ENCODE measurements around the gene TXLNA. TPM values are rescaled to one million over a fixed set of nuclear protein-coding genes. Genes with fewer than 3 reads are reported as not detected.

Gene TXLNA
- total RNA-seq, 1 experiment from 2014 or later: 67.3 TPM

DNA sequence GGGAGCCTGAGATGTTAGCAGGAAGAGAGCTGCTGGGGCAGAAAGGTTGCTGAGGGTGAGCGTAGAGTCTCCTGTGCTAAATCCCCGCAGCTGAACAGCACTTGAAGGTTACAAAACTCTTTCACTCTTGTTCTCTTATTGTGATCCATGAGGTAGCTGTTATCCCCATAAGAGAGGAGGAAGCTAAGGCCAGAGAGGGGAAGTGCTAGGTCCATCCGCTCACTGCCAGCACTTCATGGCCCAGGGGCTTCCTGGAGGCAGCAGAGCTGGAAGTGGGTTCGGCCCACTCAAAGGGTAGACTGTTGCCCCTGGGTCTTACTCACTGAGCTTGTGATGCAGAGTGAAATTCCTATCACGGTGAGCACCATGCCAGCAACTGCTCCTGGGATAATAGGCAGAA, 37.1 kb downstream of the TXLNA start:
- Mint-ChIP-seq H3K36me3 (ENCODE audit: insufficient read depth in 1 of 3, low read depth in 3 of 3) (peaks cover 8 to 36% (median 29%) of the 10 kb centered on the region in 3 experiments; a peak in 6 of 7 replicates), H3K4me1 (peaks cover 12 to 13% of the 10 kb centered on the region in 2 experiments), H3K4me3 (no peak overlapping the region), H3K27me3 (ENCODE audit: low read depth) (no peaks in the 10 kb centered on the region), H3K27ac (no peak overlapping the region), H3K9me3 (no peaks in the 10 kb centered on the region)
- H3K18ac ChIP-seq (ENCODE audit: insufficient read length, low read depth, low read length): no peak overlapping the region
- H3K79me2 ChIP-seq (ENCODE audit: insufficient read depth, low read length): 0 out of 2 replicates have a peak, but pooled peaks cover 1% of the 10 kb centered on the region
- H3K9me3 ChIP-seq (ENCODE audit: control insufficient read depth, low read depth, low read length): no peaks in the 10 kb centered on the region
- H3K23ac ChIP-seq (ENCODE audit: insufficient read length, low read depth, low read length): no peak overlapping the region
- H2AK5ac ChIP-seq (ENCODE audit: insufficient read length, low read length): no peak overlapping the region
- DNase-seq: no peak
- H2BK5ac ChIP-seq (ENCODE audit: insufficient read length, low read length): no peak overlapping the region
- H3K27me3 ChIP-seq (ENCODE audit: insufficient read depth, low read length): no peaks in the 10 kb centered on the region
- no CpG with 5 or more reads among the region's 5 CpGs for WGBS (ENCODE audit: extremely low coverage, insufficient read length, low lambda C conversion rate)
- peaks cover 4% of the 10 kb centered on the region; the same call in 1 of the 2 replicates for H3K4me1 ChIP-seq (ENCODE audit: insufficient read depth, low read length)
- H4K5ac ChIP-seq (ENCODE audit: insufficient read length, low read depth, low read length): no peak overlapping the region
- no peak overlapping the region for H3K14ac ChIP-seq (ENCODE audit: insufficient read depth, low read length)
- no peak overlapping the region for H2AFZ ChIP-seq (ENCODE audit: low read length)
- H3K4ac ChIP-seq (ENCODE audit: low read depth, low read length): no peak overlapping the region
- TF ChIP-seq, protein P1, sequence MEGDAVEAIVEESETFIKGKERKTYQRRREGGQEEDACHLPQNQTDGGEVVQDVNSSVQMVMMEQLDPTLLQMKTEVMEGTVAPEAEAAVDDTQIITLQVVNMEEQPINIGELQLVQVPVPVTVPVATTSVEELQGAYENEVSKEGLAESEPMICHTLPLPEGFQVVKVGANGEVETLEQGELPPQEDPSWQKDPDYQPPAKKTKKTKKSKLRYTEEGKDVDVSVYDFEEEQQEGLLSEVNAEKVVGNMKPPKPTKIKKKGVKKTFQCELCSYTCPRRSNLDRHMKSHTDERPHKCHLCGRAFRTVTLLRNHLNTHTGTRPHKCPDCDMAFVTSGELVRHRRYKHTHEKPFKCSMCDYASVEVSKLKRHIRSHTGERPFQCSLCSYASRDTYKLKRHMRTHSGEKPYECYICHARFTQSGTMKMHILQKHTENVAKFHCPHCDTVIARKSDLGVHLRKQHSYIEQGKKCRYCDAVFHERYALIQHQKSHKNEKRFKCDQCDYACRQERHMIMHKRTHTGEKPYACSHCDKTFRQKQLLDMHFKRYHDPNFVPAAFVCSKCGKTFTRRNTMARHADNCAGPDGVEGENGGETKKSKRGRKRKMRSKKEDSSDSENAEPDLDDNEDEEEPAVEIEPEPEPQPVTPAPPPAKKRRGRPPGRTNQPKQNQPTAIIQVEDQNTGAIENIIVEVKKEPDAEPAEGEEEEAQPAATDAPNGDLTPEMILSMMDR (conservative IDR thresholded peaks at IDR 0.05): no peak
- H4K8ac ChIP-seq (replicated peaks; ENCODE audit: insufficient read length, low read depth, low read length): no peak overlapping the region
- no peak overlapping the region for H3T11ph ChIP-seq (ENCODE audit: low read length)
- no peak overlapping the region for H3K27ac ChIP-seq (ENCODE audit: insufficient read length, low read depth, low read length)
- H2BK12ac ChIP-seq (ENCODE audit: insufficient read length, low read depth, low read length): no peak overlapping the region
- H4K20me1 ChIP-seq (ENCODE audit: control insufficient read depth, insufficient read depth, insufficient read length): no peaks in the 10 kb centered on the region
- H2BK20ac ChIP-seq (ENCODE audit: low read depth, low read length, poor library complexity, severe bottlenecking): no peak overlapping the region
- no peak overlapping the region for H3K56ac ChIP-seq (ENCODE audit: insufficient read length, low read depth, low read length)
- H3K4me2 ChIP-seq (ENCODE audit: insufficient read depth, insufficient read length, low read length): no peak overlapping the region
- H3K9ac ChIP-seq (ENCODE audit: extremely low read depth, insufficient read length, low read length): no peak overlapping the region
- H4K91ac ChIP-seq (ENCODE audit: insufficient read length, low read depth, low read length): no peak overlapping the region
- H3K79me1 ChIP-seq (ENCODE audit: insufficient read depth, low read depth, low read length, poor library complexity, severe bottlenecking): no peaks in the 10 kb centered on the region
- H2BK15ac ChIP-seq (ENCODE audit: low read depth, low read length): no peak overlapping the region
- no peaks in the 10 kb centered on the region for H3K23me2 ChIP-seq (ENCODE audit: insufficient read length, low read depth, low read length, poor library complexity, severe bottlenecking)
- H2BK120ac ChIP-seq (ENCODE audit: low read depth, low read length, poor library complexity, severe bottlenecking): no peak overlapping the region

Measured in H9 (cell line).